SU-DHL-6 (cell line): Measurements from ENCODE around the gene TAOK1.

ENCODE experiments used
- H2AFZ ChIP-seq: fragments of 200-600 bp; sonication (generic); 2 replicates; pipeline ENCODE4 v1.6.1; 2014; ENCODE audit warnings: low read depth, mild to moderate bottlenecking, moderate library complexity, mixed read lengths, antibody characterized with exemption, low read length; ENCODE audit not compliant: severe bottlenecking
- H3F3A ChIP-seq: fragments of 200-600 bp; shearing (Covaris generic); 2 replicates; pipeline ENCODE4 v1.6.0; 2016; ENCODE audit warnings: antibody characterized with exemption, mild to moderate bottlenecking; ENCODE audit not compliant: insufficient read depth
- H3K27ac ChIP-seq: fragments of 200-600 bp; sonication (generic); 2 replicates; pipeline ENCODE4 v1.5.1; 2016; ENCODE audit warnings: low read depth, mild to moderate bottlenecking, low read length, moderate library complexity, mixed read lengths
- H3K27me3 ChIP-seq: fragments of 200-600 bp; sonication (generic), shearing (Covaris generic); 2 replicates; pipeline ENCODE4 v1.6.0; 2014; ENCODE audit warnings: mild to moderate bottlenecking, low read length
- H3K36me3 ChIP-seq: fragments of 200-600 bp; sonication (generic); 2 replicates; pipeline ENCODE4 v1.6.1; 2014; ENCODE audit warnings: mild to moderate bottlenecking, low read length, mixed read lengths
- H3K4me2 ChIP-seq: fragments of 300-600, 200-600 bp; shearing (Covaris generic), sonication (generic); 2 replicates; pipeline ENCODE4 v1.6.0; 2014; ENCODE audit warnings: low read length, low read depth, mild to moderate bottlenecking; ENCODE audit not compliant: poor library complexity, severe bottlenecking
- H3K4me3 ChIP-seq: fragments of 200-600 bp; sonication (generic); 2 replicates; pipeline ENCODE4 v1.5.1; 2014; ENCODE audit warnings: antibody characterized with exemption, low read length, mild to moderate bottlenecking, mixed read lengths; ENCODE audit not compliant: insufficient read depth, poor library complexity, severe bottlenecking
- H3K79me2 ChIP-seq: fragments of 200-600 bp; sonication (generic); 2 replicates; pipeline ENCODE4 v1.6.1; 2014; ENCODE audit warnings: mild to moderate bottlenecking, low read length, moderate library complexity; ENCODE audit not compliant: insufficient read depth
- H3K9ac ChIP-seq: fragments of 200-600 bp; sonication (generic); 2 replicates; pipeline ENCODE4 v1.7.0; 2014; ENCODE audit warnings: mild to moderate bottlenecking, low read length
- H3K9me2 ChIP-seq: fragments of 200-600 bp; sonication (generic); replicated peaks from 2 replicates; pipeline ENCODE4 v1.6.1; 2014; ENCODE audit warnings: low read length; ENCODE audit not compliant: insufficient read depth
- H3K9me3 ChIP-seq: fragments of 200-600 bp; sonication (generic); 2 replicates; pipeline ENCODE4 v1.6.1; 2014; ENCODE audit warnings: low read length, mixed read lengths; ENCODE audit not compliant: insufficient read depth
- H4K20me1 ChIP-seq: fragments of 200-600 bp; sonication (generic); 2 replicates; pipeline ENCODE4 v1.6.1; 2014; ENCODE audit warnings: low read depth, mild to moderate bottlenecking, antibody characterized with exemption, low read length, moderate library complexity, mixed read lengths
- EZH2phosphoT487 ChIP-seq: fragments of 200-600 bp; sonication (generic), shearing (Covaris generic); conservative IDR thresholded peaks from 2 replicates; pipeline ENCODE4 v1.6.1; 2018; ENCODE audit warnings: mild to moderate bottlenecking, antibody characterized with exemption, low read length, moderate library complexity, mixed read lengths
- TF ChIP-seq, protein P1 (sequence below): fragments of 200-600 bp; sonication (generic); IDR thresholded peaks from one replicate; pipeline ENCODE4 v1.5.1; 2017; ENCODE audit warnings: antibody characterized with exemption, mild to moderate bottlenecking, low read length, moderate library complexity; ENCODE audit not compliant: insufficient read depth, poor library complexity, severe bottlenecking

The TAOK1 gene

DNA sequence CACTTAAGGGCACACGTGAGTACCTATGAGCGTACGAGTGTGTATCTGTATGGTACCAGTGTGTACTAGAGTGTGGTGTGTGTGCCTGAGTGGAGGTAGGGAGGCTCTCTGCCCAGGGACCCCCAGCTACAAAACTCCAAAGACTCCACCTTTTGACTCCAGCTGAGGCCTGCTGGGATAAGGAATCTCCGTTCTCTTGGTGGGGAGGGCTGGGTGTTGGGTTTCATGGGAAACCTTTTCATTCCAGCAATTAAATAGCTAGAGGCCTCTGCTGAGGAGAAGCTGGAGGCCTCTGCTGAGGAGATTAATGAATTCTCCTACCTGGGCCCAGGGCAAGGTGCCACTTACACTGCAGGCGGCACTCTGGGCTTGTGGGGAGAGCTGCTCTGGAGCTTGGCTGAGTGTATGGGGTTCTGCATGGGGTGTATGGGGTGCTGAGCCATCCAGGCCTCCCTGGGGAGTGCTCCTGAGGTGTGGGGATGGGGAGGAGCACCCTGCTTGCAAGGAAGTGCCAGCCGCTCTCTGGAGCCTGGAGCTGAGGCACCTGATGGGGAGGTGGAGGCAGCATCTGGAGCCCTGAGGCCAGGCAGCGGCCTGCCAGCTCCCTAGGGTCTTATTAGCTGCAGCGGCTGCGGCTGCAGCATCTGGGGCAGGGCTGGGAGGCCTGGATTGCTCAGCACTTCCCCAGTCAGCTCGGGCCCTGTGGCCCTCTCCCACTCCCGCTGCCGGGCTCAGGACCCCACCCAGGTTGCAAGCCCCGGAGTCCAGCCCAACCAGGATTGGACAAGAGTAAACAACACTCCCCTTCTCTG is 207.4 kb downstream of the TAOK1 start:
- Histone ChIP-seq H3F3A (peaks cover 2% of the 10 kb centered on the region), H3K4me2 (no peak overlapping the region), H3K36me3 (no peaks in the 10 kb centered on the region), H3K9ac (no peak overlapping the region), H3K4me3 (no peak overlapping the region), H3K27me3 (no peaks in the 10 kb centered on the region), H3K79me2 (no peaks in the 10 kb centered on the region), H3K27ac (no peak overlapping the region), H3K9me2 (no peaks in the 10 kb centered on the region), H3K9me3 (no peaks in the 10 kb centered on the region), H4K20me1 (no peaks in the 10 kb centered on the region; the same call in 1 of the 2 replicates), H2AFZ (no peak overlapping the region)
- TF ChIP-seq, protein P1, sequence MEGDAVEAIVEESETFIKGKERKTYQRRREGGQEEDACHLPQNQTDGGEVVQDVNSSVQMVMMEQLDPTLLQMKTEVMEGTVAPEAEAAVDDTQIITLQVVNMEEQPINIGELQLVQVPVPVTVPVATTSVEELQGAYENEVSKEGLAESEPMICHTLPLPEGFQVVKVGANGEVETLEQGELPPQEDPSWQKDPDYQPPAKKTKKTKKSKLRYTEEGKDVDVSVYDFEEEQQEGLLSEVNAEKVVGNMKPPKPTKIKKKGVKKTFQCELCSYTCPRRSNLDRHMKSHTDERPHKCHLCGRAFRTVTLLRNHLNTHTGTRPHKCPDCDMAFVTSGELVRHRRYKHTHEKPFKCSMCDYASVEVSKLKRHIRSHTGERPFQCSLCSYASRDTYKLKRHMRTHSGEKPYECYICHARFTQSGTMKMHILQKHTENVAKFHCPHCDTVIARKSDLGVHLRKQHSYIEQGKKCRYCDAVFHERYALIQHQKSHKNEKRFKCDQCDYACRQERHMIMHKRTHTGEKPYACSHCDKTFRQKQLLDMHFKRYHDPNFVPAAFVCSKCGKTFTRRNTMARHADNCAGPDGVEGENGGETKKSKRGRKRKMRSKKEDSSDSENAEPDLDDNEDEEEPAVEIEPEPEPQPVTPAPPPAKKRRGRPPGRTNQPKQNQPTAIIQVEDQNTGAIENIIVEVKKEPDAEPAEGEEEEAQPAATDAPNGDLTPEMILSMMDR, result no peak
- TF ChIP-seq EZH2phosphoT487, result no peak
